Kidney (tissue), 14 donors: Measurements from ENCODE around the gene UBXN6. TPM values are rescaled to one million over a fixed set of nuclear protein-coding genes. Genes with fewer than 3 reads are reported as not detected.

Experiments
- DNase-seq, 5 donors: peaks; one replicate each; pipeline ENCODE4 v3.0.0-alpha.2; 2013 to 2020
- FAIRE-seq: peaks from 2 replicates; lab custom pipeline; 2012; peaks lifted over from hg19 to GRCh38; lab: Jason Lieb, UNC
- H3K27ac ChIP-seq, 2 donors: one replicate each; pipeline ENCODE4 v1.7.0; 2013; ENCODE audit warnings: low read depth in 2 of 2, low read length in 2 of 2, inconsistent platforms in 1 of 2
- H3K27me3 ChIP-seq: one replicate; pipeline ENCODE4 v1.7.1; 2013; ENCODE audit warnings: low read length, inconsistent platforms; ENCODE audit not compliant: control insufficient read depth, insufficient read depth
- H3K36me3 ChIP-seq, 3 donors: one replicate each; pipeline versions ENCODE4 v1.7.0 to v1.7.1; 2013; ENCODE audit warnings: low read length in 3 of 3, control low read depth in 1 of 3, inconsistent platforms in 1 of 3; ENCODE audit not compliant: insufficient read depth in 3 of 3, control insufficient read depth in 2 of 3
- H3K4me1 ChIP-seq, 3 donors: one replicate each; pipeline versions ENCODE4 v1.7.0 to v1.7.1; 2013; ENCODE audit warnings: low read length in 3 of 3, inconsistent platforms in 1 of 3, low read depth in 1 of 3; ENCODE audit not compliant: control insufficient read depth in 2 of 3, insufficient read depth in 2 of 3
- H3K4me3 ChIP-seq, 3 donors: one replicate each; pipeline versions ENCODE4 v1.7.0 to v1.8.1; 2013; ENCODE audit warnings: low read length in 3 of 3, control low read depth in 1 of 3, inconsistent platforms in 1 of 3
- H3K9ac ChIP-seq, 3 donors: one replicate each; pipeline versions ENCODE4 v1.7.0 to v1.7.1; 2013; ENCODE audit warnings: low read length in 3 of 3, control low read depth in 1 of 3, inconsistent platforms in 1 of 3
- H3K9me3 ChIP-seq, 3 donors: one replicate each; pipeline versions ENCODE4 v1.7.0 to v1.7.1; 2013; ENCODE audit warnings: low read length in 3 of 3, control low read depth in 1 of 3, inconsistent platforms in 1 of 3; ENCODE audit not compliant: control insufficient read depth in 2 of 3, insufficient read depth in 1 of 3
- intact Hi-C: fragments of 100-400 bp; cut with DNase I; formaldehyde crosslinking; loops from one replicate; pipeline ENCODE4 v1.11.1; 2022
- polyA plus RNA-seq: library from polyadenylated mRNA; stranded (reverse); fragments of 350-450 nt; fragmentation: Illumina TruSeq; extraction: RNeasy Lipid Tissue Mini Kit (QIAGEN cat#74804); gene quantifications from one replicate; pipeline ENCODE4 v1.2.3, GENCODE V29; 2014; ENCODE audit warnings: low read depth, low replicate concordance; ENCODE audit not compliant: insufficient read depth
- total RNA-seq: library from RNA; stranded (reverse); fragmentation: NEBNext Ultra II Directional; extraction: Animal tissue kit (Norgen Biotek cat#: 25700); gene quantifications from one replicate; pipeline ENCODE4 v1.2.1, GENCODE V29; 2021
- TF ChIP-seq, protein P1 (sequence below): IDR thresholded peaks from 3 replicates; pipeline ENCODE4 v1.5.1; 2012; ENCODE audit warnings: mild to moderate bottlenecking, moderate library complexity, borderline replicate concordance; ENCODE audit not compliant: insufficient read depth; ENCODE audit errors: extremely low read depth
- donor health status: control.
- donor health status: control.
- donor health status: control.
- donor health status: control.
- donor health status: control.
- donor health status: DM: yes; HTN: yes; CAD: no.
- donor health status: Normal renal cell carcinoma (clear cell type).

The UBXN6 gene
- total and polyA plus RNA-seq, 2 donors from 2014 or later = 110 to 177 TPM

DNA sequence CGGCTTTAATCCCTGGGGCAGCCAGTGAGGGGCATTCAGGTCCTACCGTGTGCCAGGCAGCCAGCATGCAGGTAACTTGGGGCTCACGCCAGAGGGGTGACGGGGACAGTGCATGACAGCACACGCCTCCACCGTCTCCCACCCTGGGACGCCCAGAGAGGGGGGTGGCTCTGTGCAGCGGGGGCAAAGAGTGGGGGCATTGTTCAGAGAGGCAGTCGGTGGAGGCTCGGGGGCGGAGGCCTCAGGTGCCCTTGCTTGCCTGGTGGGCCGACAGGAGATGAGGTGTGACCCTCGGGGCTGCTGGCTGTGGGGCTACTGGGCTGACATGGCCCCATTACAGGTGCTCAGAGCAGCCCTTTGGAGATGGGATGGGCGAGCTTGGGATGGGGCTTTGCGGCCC is 42.3 kb upstream of the UBXN6 start:
- Histone ChIP-seq H3K27ac (no peak overlapping the region), H3K4me3 (no peak overlapping the region), H3K9ac (no peak overlapping the region), H3K36me3 (peaks cover 0 to 10% (median 2%) of the 10 kb centered on the region in 3 donors), H3K27me3 (no peaks in the 10 kb centered on the region), H3K9me3 (no peaks in the 10 kb centered on the region), H3K4me1 (no peaks in the 10 kb centered on the region)
- intact Hi-C loops = no loop called here
- DNase-seq = no peak
- TF ChIP-seq, protein P1, sequence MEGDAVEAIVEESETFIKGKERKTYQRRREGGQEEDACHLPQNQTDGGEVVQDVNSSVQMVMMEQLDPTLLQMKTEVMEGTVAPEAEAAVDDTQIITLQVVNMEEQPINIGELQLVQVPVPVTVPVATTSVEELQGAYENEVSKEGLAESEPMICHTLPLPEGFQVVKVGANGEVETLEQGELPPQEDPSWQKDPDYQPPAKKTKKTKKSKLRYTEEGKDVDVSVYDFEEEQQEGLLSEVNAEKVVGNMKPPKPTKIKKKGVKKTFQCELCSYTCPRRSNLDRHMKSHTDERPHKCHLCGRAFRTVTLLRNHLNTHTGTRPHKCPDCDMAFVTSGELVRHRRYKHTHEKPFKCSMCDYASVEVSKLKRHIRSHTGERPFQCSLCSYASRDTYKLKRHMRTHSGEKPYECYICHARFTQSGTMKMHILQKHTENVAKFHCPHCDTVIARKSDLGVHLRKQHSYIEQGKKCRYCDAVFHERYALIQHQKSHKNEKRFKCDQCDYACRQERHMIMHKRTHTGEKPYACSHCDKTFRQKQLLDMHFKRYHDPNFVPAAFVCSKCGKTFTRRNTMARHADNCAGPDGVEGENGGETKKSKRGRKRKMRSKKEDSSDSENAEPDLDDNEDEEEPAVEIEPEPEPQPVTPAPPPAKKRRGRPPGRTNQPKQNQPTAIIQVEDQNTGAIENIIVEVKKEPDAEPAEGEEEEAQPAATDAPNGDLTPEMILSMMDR = no peak
- no peak for FAIRE-seq

DNA sequence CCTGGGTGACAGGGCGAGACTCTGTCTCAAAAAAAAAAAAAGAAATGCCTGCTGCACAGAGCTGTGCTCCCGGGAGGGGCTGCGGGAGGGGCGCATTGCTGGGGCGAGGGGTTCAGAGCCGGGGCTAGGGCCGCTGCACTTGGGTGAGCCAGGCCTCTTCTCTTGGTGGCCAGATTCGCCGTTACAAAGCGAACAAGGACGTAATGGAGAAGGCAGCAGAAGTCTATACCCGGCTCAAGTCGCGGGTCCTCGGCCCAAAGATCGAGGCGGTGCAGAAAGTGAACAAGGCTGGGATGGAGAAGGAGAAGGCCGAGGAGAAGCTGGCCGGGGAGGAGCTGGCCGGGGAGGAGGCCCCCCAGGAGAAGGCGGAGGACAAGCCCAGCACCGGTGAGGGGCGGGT is 41.7 kb upstream of the UBXN6 start:
- Histone ChIP-seq H3K4me1 (no peaks in the 10 kb centered on the region), H3K4me3 (no peak overlapping the region), H3K27me3 (no peaks in the 10 kb centered on the region), H3K36me3 (peaks cover 0 to 14% (median 2%) of the 10 kb centered on the region in 3 donors), H3K9ac (no peak overlapping the region), H3K27ac (no peak overlapping the region), H3K9me3 (no peaks in the 10 kb centered on the region)
- DNase-seq (no peak), FAIRE-seq (no peak)
- intact Hi-C loops = no loop called here
- TF ChIP-seq, protein P1 = no peak

DNA sequence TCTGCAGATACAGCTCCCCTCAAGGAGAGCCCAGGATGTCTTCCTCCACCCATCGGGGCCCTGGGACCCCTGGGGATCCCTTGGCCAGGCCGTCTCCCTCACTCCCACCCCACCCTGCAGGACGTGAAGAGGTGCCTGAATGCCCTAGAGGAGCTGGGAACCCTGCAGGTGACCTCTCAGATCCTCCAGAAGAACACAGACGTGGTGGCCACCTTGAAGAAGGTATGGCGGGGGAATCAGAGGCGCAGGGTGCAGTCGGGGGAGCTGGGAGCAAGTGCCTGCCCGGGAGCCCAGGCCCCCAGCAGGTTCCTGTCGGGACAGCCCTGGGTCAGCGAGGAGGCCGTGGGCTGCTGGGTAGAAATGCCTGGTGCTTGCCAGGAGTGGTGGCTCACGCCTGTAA is 41.1 kb upstream of the UBXN6 start:
- Histone ChIP-seq H3K9me3 (no peaks in the 10 kb centered on the region), H3K9ac (no peak overlapping the region), H3K27me3 (no peaks in the 10 kb centered on the region), H3K4me1 (no peaks in the 10 kb centered on the region), H3K27ac (no peak overlapping the region), H3K36me3 (peaks cover 0 to 14% (median 0%) of the 10 kb centered on the region in 3 donors), H3K4me3 (no peak overlapping the region)
- intact Hi-C loops = no loop called here
- no peak for FAIRE-seq
- TF ChIP-seq, protein P1 = no peak
- DNase-seq = no peak
